HL-60 (cell line): ENCODE results near the gene CTNNA3.

Experiments
- CTCF ChIP-seq: IDR thresholded peaks from one replicate; pipeline ENCODE4 v1.5.1; 2011; ENCODE audit warnings: low read length, control low read depth, inconsistent platforms; ENCODE audit not compliant: insufficient read depth
- GABPA ChIP-seq: IDR thresholded peaks from 2 replicates; pipeline ENCODE4 v1.6.1; 2012; ENCODE audit warnings: low read depth

- no peak for TF ChIP-seq GABPA
- TF ChIP-seq CTCF: no peak
These were observed 1593.2 kb downstream of the CTNNA3 start for GRCh38 chr10:66102756-66103155.
